ENCODE results near the gene DNM3.
A peak's percentile ranks its signal among the peaks of the same experiment; 100 is the strongest.

Gene DNM3

DNA sequence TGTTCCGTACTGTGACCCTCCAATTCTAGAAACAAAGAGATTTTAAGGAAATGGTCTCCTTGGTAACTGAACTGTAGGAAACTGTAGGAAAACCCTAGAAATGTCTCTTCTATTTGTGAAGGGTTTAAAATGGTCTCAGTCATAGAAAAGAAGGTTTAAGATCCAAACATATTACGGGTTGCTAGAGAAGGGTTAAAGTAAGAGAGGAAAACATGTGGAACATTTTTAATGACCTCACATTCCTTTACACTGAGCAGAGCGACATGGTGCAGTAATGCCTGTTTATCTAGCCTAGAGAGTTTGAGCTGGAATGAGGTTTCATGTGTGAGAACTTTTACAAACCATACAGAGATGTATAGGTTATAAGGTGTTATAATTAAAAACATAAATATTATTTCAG is 542.2 kb downstream of the DNM3 start:
- no peak for FAIRE-seq

- no peak for FAIRE-seq
Observed at GRCh38 chr1:172384656-172385055, 543.4 kb downstream of the DNM3 start.

DNA sequence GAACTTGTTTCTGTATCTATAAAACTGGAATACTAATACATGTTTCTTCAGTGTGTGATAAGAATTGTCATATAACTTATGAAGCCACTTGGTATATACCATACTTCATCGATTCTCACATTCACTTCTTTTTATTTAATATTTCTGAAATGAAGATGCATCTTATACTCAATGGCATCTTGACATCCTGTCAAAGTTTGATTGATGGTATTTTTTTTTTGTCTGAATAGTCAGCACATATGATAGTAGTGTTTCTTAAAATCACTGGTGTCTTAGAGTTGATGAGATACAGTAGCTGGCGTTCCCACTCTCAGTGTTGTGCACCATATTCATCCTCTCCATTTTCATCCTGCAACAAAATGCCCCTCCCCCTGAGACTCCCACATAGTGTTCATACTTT is 544.7 kb downstream of the DNM3 start:
- no peak for FAIRE-seq

DNA sequence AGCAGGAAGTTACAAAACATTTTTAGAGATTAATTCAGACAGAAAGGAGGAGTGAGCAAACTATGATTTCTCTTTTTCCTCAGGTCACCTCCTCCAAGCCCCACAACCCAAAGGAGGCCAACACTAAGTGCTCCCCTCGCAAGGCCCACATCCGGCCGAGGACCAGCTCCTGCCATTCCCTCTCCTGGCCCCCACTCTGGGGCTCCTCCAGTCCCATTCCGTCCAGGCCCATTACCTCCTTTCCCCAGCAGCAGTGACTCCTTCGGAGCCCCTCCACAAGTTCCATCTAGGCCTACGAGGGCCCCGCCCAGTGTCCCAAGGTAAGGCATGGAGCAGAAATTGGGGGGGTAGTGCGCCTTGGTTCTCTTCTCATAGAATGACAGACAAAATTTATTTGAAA is 547.2 kb downstream of the DNM3 start:
- no peak for FAIRE-seq

GRCh38 chr1:172390301-172390682 is 549.0 kb downstream of the DNM3 start:
- FAIRE-seq, result no peak

DNA sequence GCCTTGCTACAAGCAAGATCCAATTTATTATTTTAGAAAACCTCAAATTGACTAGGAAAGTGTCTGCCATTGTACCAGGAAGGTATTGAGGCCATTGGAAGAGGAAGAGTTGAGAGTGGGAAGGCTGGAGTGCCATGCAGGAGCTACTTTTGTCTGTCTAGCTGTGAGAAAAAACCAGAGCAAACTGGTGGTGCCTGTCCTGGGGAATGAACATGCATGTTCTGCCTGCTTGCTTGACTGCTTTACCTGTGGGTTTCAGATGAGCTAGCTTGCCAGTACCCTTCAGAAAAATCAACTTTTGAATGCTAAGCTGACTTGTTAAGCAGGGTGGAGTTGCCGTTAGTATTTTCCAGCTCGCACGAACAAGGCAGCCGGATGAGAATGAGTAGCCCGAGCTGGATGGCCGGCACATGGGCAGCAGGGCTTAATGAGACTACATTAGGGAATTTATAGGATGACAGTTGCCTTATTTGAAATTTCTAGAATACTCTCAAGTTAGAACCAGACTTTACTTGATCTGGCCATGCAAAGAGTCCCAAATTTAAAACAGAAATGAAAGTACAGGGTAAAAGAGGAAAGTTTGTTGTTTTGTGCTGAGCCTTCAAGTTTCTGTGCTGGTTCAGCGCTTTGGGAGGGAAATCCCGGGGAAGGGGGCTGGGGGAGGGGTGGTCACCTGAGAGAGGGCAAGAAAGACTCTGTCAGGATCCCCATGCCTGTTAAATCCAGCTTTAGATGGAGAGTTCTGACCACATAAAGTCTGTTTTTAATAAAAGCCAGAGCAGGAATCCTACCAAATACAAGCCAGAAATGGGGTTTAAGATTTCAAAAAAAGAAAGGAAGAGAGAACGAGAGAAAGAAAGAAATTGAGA is 549.6 kb downstream of the DNM3 start:
- FAIRE-seq, result no peak

- FAIRE-seq, result no peak
Observed at GRCh38 chr1:172391976-172392375, 550.7 kb downstream of the DNM3 start.

- no peak for FAIRE-seq
Observed at GRCh38 chr1:172393354-172393753, 552.1 kb downstream of the DNM3 start.

GRCh38 chr1:172394141-172394751 is 552.9 kb downstream of the DNM3 start:
- FAIRE-seq, result no peak

GRCh38 chr1:172394811-172395210 is 553.5 kb downstream of the DNM3 start:
- FAIRE-seq, result no peak

GRCh38 chr1:172395576-172395975 is 554.3 kb downstream of the DNM3 start:
- FAIRE-seq, result no peak

- no peak for FAIRE-seq
Observed at GRCh38 chr1:172397221-172397620, 555.9 kb downstream of the DNM3 start.

GRCh38 chr1:172397633-172398032 is 556.3 kb downstream of the DNM3 start:
- FAIRE-seq, result no peak

- no peak for FAIRE-seq
Observed at GRCh38 chr1:172398193-172398592, 556.9 kb downstream of the DNM3 start.

DNA sequence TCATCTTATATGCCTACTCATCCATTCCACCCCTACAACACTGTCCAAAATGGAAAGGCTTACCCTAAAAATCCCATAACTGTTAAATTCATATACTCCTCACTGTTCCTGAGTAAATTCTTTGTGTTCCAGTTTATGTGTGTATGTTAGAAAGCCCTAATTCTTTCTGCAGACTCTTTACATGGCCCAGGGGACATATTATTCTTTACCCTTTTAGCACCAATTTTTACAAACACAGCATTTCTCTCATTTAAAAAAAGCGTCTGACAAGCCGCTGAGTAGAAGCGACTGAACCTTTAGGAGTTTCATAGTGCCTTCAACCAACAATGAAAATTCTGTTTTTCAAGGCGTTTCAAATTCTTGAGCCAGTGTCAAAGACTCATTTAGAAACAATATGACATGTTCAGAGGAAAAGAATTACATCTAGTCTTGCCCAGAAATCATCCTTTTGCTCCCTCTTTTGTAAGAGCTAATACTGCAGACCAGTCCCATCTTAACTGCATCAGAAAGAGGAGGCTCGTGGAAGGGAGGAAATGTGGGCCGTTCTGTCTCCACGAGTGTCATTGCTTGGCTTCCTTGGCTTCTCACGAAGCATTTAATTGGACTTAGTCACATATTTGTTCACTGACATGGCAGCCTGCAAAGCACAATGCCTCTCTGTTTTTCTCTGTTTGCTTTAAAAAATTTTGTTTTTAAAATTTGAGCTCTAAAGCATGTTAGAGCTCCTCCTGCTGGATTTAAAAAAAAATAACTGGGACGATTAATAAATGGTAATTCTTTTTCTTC is 557.9 kb downstream of the DNM3 start:
- peak; percentile 96 for FAIRE-seq

- peak; percentile 33 for FAIRE-seq
Observed at GRCh38 chr1:172399756-172400721, 558.7 kb downstream of the DNM3 start.

- FAIRE-seq, result no peak
Observed at GRCh38 chr1:172400722-172401105, 559.4 kb downstream of the DNM3 start.

DNA sequence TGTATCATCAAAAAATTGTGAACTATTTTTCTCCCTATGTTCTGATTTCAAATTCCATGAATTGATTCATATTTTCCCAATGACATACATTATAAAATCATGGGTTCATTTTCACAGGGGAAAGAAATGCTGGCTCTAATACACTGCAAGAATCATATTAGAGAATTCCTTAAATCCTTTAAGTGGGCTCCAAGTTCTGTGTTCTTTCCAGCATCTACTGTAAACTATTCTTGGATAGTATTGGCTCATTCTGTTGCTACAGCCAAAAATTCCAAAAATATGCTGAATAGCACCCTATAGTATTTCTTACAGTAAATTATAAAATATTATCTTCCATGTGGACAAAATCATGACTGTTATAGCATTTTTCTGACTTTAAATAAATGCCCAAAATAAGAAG is 560.2 kb downstream of the DNM3 start:
- FAIRE-seq, result no peak

DNA sequence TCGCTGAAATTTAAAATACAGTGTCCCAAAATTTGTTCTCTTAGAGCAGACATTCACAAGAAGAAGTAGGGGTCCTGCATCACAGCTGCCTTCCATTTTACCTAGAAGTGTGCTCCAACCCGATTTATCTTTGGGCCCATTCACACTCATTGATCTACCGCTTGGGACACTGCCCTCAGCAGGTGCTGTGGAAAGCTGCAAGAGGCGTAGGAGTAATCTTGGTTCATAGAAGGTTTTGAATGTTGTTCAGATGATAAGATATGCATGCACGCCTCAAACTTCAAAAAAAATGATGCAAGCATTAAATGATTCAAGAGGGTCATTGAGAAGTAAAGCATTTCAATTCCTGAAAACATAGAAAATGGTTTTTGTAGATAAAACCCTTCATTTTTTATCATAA is 560.6 kb downstream of the DNM3 start:
- no peak for FAIRE-seq

- no peak for FAIRE-seq
Observed at GRCh38 chr1:172402878-172403569, 561.7 kb downstream of the DNM3 start.

- no peak for FAIRE-seq
Observed at GRCh38 chr1:172404121-172404520, 562.8 kb downstream of the DNM3 start.

DNA sequence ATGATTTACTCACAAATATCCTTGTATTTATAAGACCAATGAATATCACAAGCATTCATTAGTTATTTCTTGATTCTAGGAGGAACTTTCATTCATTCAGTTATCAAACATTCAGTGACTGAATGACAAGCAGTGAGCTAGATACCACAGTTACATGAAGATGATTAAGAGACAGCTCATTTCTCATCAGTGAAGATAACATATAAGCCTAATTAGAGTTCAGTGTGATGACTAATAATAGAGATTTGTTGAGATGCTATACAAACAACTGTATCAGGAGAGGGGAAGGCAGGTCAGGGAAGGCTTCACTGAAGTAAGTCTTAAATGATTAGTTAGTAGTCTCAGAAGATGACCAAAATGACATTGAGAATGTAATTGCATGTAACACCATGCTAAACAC is 564.6 kb downstream of the DNM3 start:
- FAIRE-seq, result no peak

All from islet of Langerhans (tissue), 1 donor.